ENCODE data around the gene LDLRAD4.
"Not testable (repeated sequence)": the region's sequence is repeated elsewhere in the genome, so short reads cannot be mapped to it uniquely, and the experiment has no call there.

LDLRAD4 gene

GRCh38 chr18:13486284-13486683 lies 267.7 kb downstream of the LDLRAD4 start:
- peaks cover 32% of the 10 kb centered on the region for H3K36me3 Mint-ChIP-seq
- CTCF ChIA-PET, result no interaction called here
- no peak overlapping the region for H3K27ac Mint-ChIP-seq

GRCh38 chr18:13486686-13487085 lies 268.1 kb downstream of the LDLRAD4 start:
- peaks cover 12% of the 10 kb centered on the region for H3K4me1 Mint-ChIP-seq

More at GRCh38 chr18:13486284-13486683, 267.7 kb downstream of the LDLRAD4 start:
- Mint-ChIP-seq H3K4me3 (no peak overlapping the region), H3K4me1 (peaks cover 16% of the 10 kb centered on the region), H3K9me3 (no peaks in the 10 kb centered on the region), H3K27me3 (no peaks in the 10 kb centered on the region)
- no peak for DNase-seq

GRCh38 chr18:13487237-13487636 lies 268.7 kb downstream of the LDLRAD4 start:
- Mint-ChIP-seq H3K4me1 (peaks cover 8% of the 10 kb centered on the region), H3K9me3 (no peaks in the 10 kb centered on the region), H3K4me3 (no peak overlapping the region), H3K27ac (no peak overlapping the region), H3K27me3 (no peaks in the 10 kb centered on the region), H3K36me3 (peaks cover 39% of the 10 kb centered on the region)
- CTCF ChIA-PET, result no interaction called here
- DNase-seq, result no peak

More at GRCh38 chr18:13486686-13487085, 268.1 kb downstream of the LDLRAD4 start:
- Mint-ChIP-seq H3K36me3 (peaks cover 35% of the 10 kb centered on the region), H3K27ac (no peak overlapping the region), H3K4me3 (no peak overlapping the region), H3K27me3 (no peaks in the 10 kb centered on the region), H3K9me3 (no peaks in the 10 kb centered on the region)
- no peak for DNase-seq
- CTCF ChIA-PET, result no interaction called here

GRCh38 chr18:13488281-13488929 lies 269.8 kb downstream of the LDLRAD4 start:
- Mint-ChIP-seq H3K4me1 (peaks cover 3% of the 10 kb centered on the region), H3K4me3 (no peak overlapping the region), H3K27ac (no peak overlapping the region), H3K9me3 (no peaks in the 10 kb centered on the region), H3K27me3 (no peaks in the 10 kb centered on the region), H3K36me3 (peaks cover 41% of the 10 kb centered on the region)
- CTCF ChIA-PET, result no interaction called here
- no peak for DNase-seq

GRCh38 chr18:13489303-13489702 lies 270.7 kb downstream of the LDLRAD4 start:
- H3K9me3 Mint-ChIP-seq, DNase-seq, H3K27me3 Mint-ChIP-seq, H3K27ac Mint-ChIP-seq, CTCF ChIA-PET, H3K4me3 Mint-ChIP-seq, H3K4me1 Mint-ChIP-seq: not testable (repeated sequence)
- peaks cover 45% of the 10 kb centered on the region for H3K36me3 Mint-ChIP-seq

- CTCF ChIA-PET, result interaction anchor here (0.5 kb wide), 1 partner anchor 216 kb away, joined by 6 read pairs; no protein-coding TSS in a partner anchor
- Mint-ChIP-seq H3K27ac (no peak overlapping the region), H3K27me3 (no peaks in the 10 kb centered on the region), H3K9me3 (no peaks in the 10 kb centered on the region), H3K4me3 (no peak overlapping the region), H3K36me3 (peaks cover 42% of the 10 kb centered on the region), H3K4me1 (peaks cover 5% of the 10 kb centered on the region)
- DNase-seq, result no peak
Measured at GRCh38 chr18:13491138-13491537, 272.6 kb downstream of the LDLRAD4 start.

GRCh38 chr18:13492314-13492713 lies 273.8 kb downstream of the LDLRAD4 start:
- Mint-ChIP-seq H3K4me1 (peaks cover 5% of the 10 kb centered on the region), H3K27me3 (no peaks in the 10 kb centered on the region), H3K36me3 (peaks cover 48% of the 10 kb centered on the region), H3K9me3 (no peaks in the 10 kb centered on the region), H3K4me3 (no peak overlapping the region), H3K27ac (no peak overlapping the region)
- DNase-seq, result no peak
- CTCF ChIA-PET, result no interaction called here

- Mint-ChIP-seq H3K36me3 (peaks cover 50% of the 10 kb centered on the region), H3K9me3 (peaks cover under 1% of the 10 kb centered on the region), H3K27me3 (no peaks in the 10 kb centered on the region), H3K27ac (no peak overlapping the region), H3K4me1 (peaks cover 5% of the 10 kb centered on the region), H3K4me3 (no peak overlapping the region)
- no peak for DNase-seq
- CTCF ChIA-PET, result no interaction called here
Measured at GRCh38 chr18:13493079-13493478, 274.5 kb downstream of the LDLRAD4 start.

- H3K27me3 Mint-ChIP-seq, result no peaks in the 10 kb centered on the region
- H3K4me1 Mint-ChIP-seq, result peaks cover 4% of the 10 kb centered on the region
- H3K9me3 Mint-ChIP-seq, result peaks cover 5% of the 10 kb centered on the region
- peaks cover 55% of the 10 kb centered on the region for H3K36me3 Mint-ChIP-seq
- CTCF ChIA-PET, result no interaction called here
- no peak for DNase-seq
- H3K27ac Mint-ChIP-seq, result no peak overlapping the region
- no peak overlapping the region for H3K4me3 Mint-ChIP-seq
Measured at GRCh38 chr18:13493725-13494124, 275.2 kb downstream of the LDLRAD4 start.

- Mint-ChIP-seq H3K27ac (no peak overlapping the region), H3K4me1 (peaks cover 2% of the 10 kb centered on the region)
- CTCF ChIA-PET, result no interaction called here
Measured at GRCh38 chr18:13494871-13495445, 276.4 kb downstream of the LDLRAD4 start.

GRCh38 chr18:13495961-13496360 lies 277.4 kb downstream of the LDLRAD4 start:
- CTCF ChIA-PET, result no interaction called here
- H3K4me1 Mint-ChIP-seq, result peaks cover 9% of the 10 kb centered on the region
- H3K27ac Mint-ChIP-seq, result no peak overlapping the region
- no peak for DNase-seq
- no peaks in the 10 kb centered on the region for H3K27me3 Mint-ChIP-seq
- peaks cover 15% of the 10 kb centered on the region for H3K9me3 Mint-ChIP-seq
- no peak overlapping the region for H3K4me3 Mint-ChIP-seq
- H3K36me3 Mint-ChIP-seq, result peaks cover 60% of the 10 kb centered on the region

More at GRCh38 chr18:13494871-13495445, 276.4 kb downstream of the LDLRAD4 start:
- no peak for DNase-seq
- H3K36me3 Mint-ChIP-seq, result peaks cover 60% of the 10 kb centered on the region
- H3K4me3 Mint-ChIP-seq, result no peak overlapping the region
- H3K9me3 Mint-ChIP-seq, result peaks cover 15% of the 10 kb centered on the region
- no peaks in the 10 kb centered on the region for H3K27me3 Mint-ChIP-seq

GRCh38 chr18:13496691-13497281 lies 278.2 kb downstream of the LDLRAD4 start:
- no peak for DNase-seq
- Mint-ChIP-seq H3K9me3 (peaks cover 15% of the 10 kb centered on the region), H3K27me3 (no peaks in the 10 kb centered on the region), H3K4me3 (no peak overlapping the region), H3K27ac (no peak overlapping the region), H3K36me3 (peaks cover 55% of the 10 kb centered on the region), H3K4me1 (peaks cover 17% of the 10 kb centered on the region)
- CTCF ChIA-PET, result no interaction called here

- H3K9me3 Mint-ChIP-seq, result peaks cover 15% of the 10 kb centered on the region
- H3K4me1 Mint-ChIP-seq, result peaks cover 27% of the 10 kb centered on the region
- CTCF ChIA-PET, result interaction anchor here (1.2 kb wide), 1 partner anchor 13 kb away, joined by 3 read pairs; no protein-coding TSS in a partner anchor
- peaks cover 43% of the 10 kb centered on the region for H3K36me3 Mint-ChIP-seq
- no peak overlapping the region for H3K4me3 Mint-ChIP-seq
- no peak for DNase-seq
- H3K27ac Mint-ChIP-seq, result no peak overlapping the region
- H3K27me3 Mint-ChIP-seq, result no peaks in the 10 kb centered on the region
Measured at GRCh38 chr18:13499803-13500202, 281.2 kb downstream of the LDLRAD4 start.

- no peak for DNase-seq
- Mint-ChIP-seq H3K27me3 (no peaks in the 10 kb centered on the region), H3K27ac (no peak overlapping the region), H3K9me3 (peaks cover 15% of the 10 kb centered on the region), H3K4me3 (no peak overlapping the region), H3K4me1 (peaks cover 28% of the 10 kb centered on the region), H3K36me3 (peaks cover 44% of the 10 kb centered on the region)
- CTCF ChIA-PET, result interaction anchor here (1.2 kb wide), 1 partner anchor 12 kb away, joined by 3 read pairs; no protein-coding TSS in a partner anchor
Measured at GRCh38 chr18:13500227-13500865, 281.8 kb downstream of the LDLRAD4 start.

All from activated naive CD4-positive, alpha-beta T cell treated with anti-CD3 and anti-CD28 coated beads, Interleukin-2, amount 10 ng/mL, durations not matched to agents 7 days and 5 days (primary cell).